GM12864 (cell line): ENCODE results near the gene SAP30.
A peak's percentile ranks its signal among the peaks of the same experiment; 100 is the strongest.

ENCODE experiments used
- DNase-seq: peaks from one replicate; pipeline ENCODE4 v3.0.0-alpha.2; 2011; ENCODE audit warnings: low read depth
- H3K4me3 ChIP-seq: 2 replicates; pipeline ENCODE4 v1.5.1; 2011; ENCODE audit warnings: mild to moderate bottlenecking, low read depth, low read length, control low read depth
- CTCF ChIP-seq: IDR thresholded peaks from 2 replicates; pipeline ENCODE4 v1.5.1; 2011; ENCODE audit warnings: low read depth, mild to moderate bottlenecking, moderate library complexity, low read length, control low read depth, inconsistent platforms; ENCODE audit errors: missing control alignments

SAP30 gene

GRCh38 chr4:173370477-173371291, at the start of gene SAP30:
SAP30 (plus strand) TSS chr4:173370954; CDS start chr4:173371183, 229 bp downstream.
- TF ChIP-seq CTCF, result no peak
- peak within 1 kb of the TSS; percentile 58 for H3K4me3 ChIP-seq
- peak; percentile 94 for DNase-seq

GRCh38 chr4:173325007-173325736, 45.6 kb upstream of the SAP30 start:
- no peak for TF ChIP-seq CTCF
- DNase-seq, result no peak
- no peak overlapping the region for H3K4me3 ChIP-seq

GRCh38 chr4:173328236-173328901, 42.4 kb upstream of the SAP30 start:
- no peak for TF ChIP-seq CTCF
- no peak for DNase-seq
- no peak overlapping the region for H3K4me3 ChIP-seq

- DNase-seq, result no peak
- no peak for TF ChIP-seq CTCF
- no peak overlapping the region for H3K4me3 ChIP-seq
These were observed 40.2 kb upstream of the SAP30 start for GRCh38 chr4:173330590-173330989.

- TF ChIP-seq CTCF, result no peak
- no peak for DNase-seq
- peak overlapping the region; percentile 100 for H3K4me3 ChIP-seq
These were observed 38.7 kb upstream of the SAP30 start for GRCh38 chr4:173332021-173332487.

- no peak for DNase-seq
- TF ChIP-seq CTCF, result no peak
- peak overlapping the region; percentile 100 for H3K4me3 ChIP-seq
These were observed 37.6 kb upstream of the SAP30 start for GRCh38 chr4:173332963-173333657.
